HEK293 (cell line): Measurements from ENCODE around the gene HSPB6.

Experiments
- BCL11A ChIP-seq: fragments of 450-650 bp; formaldehyde crosslinking; IDR thresholded peaks from 2 replicates; pipeline ENCODE4 v1.5.1; 2016; ENCODE audit warnings: low read depth, missing biosample characterization, missing genetic modification characterization
- EGR2 ChIP-seq: fragments of 450-650 bp; formaldehyde crosslinking; IDR thresholded peaks from 2 replicates; pipeline ENCODE4 v1.5.1; 2016; ENCODE audit warnings: low read depth, missing biosample characterization, missing genetic modification characterization
- GLIS2 ChIP-seq: fragments of 450-650 bp; formaldehyde crosslinking; IDR thresholded peaks from 2 replicates; pipeline ENCODE4 v1.5.1; 2016; ENCODE audit warnings: missing biosample characterization, missing genetic modification characterization
- HOXA7 ChIP-seq: sonication (generic); formaldehyde crosslinking; IDR thresholded peaks from 2 replicates; pipeline ENCODE4 v1.8.1; 2022; ENCODE audit warnings: missing genetic modification reagents, borderline replicate concordance
- KLF16 ChIP-seq: fragments of 450-650 bp; formaldehyde crosslinking; IDR thresholded peaks from 2 replicates; pipeline ENCODE4 v1.5.1; 2017; ENCODE audit warnings: missing biosample characterization, missing genetic modification characterization
- KLF8 ChIP-seq: fragments of 450-650 bp; formaldehyde crosslinking; IDR thresholded peaks from 2 replicates; pipeline ENCODE4 v1.5.1; 2016; ENCODE audit warnings: missing biosample characterization, missing genetic modification characterization
- KLF9 ChIP-seq: fragments of 450-650 bp; formaldehyde crosslinking; IDR thresholded peaks from 2 replicates; pipeline ENCODE4 v1.5.1; 2016; ENCODE audit warnings: missing biosample characterization, missing genetic modification characterization, low read depth
- MEIS1 ChIP-seq: sonication (generic); formaldehyde crosslinking; IDR thresholded peaks from 2 replicates; pipeline ENCODE4 v1.8.1; 2022; ENCODE audit warnings: missing genetic modification reagents, mild to moderate bottlenecking, borderline replicate concordance
- PRDM1 ChIP-seq: fragments of 450-650 bp; formaldehyde crosslinking; IDR thresholded peaks from 2 replicates; pipeline ENCODE4; 2016; ENCODE audit warnings: missing biosample characterization, missing genetic modification characterization
- SP2 ChIP-seq: fragments of 450-650 bp; formaldehyde crosslinking; IDR thresholded peaks from 2 replicates; pipeline ENCODE4 v1.5.1; 2016; ENCODE audit warnings: missing biosample characterization, missing genetic modification characterization
- YY1 ChIP-seq: fragments of 450-650 bp; formaldehyde crosslinking; IDR thresholded peaks from 2 replicates; pipeline ENCODE4 v1.5.1; 2018; ENCODE audit warnings: missing biosample characterization, missing genetic modification characterization
- ZBTB17 ChIP-seq: fragments of 450-650 bp; formaldehyde crosslinking; IDR thresholded peaks from 2 replicates; pipeline ENCODE4 v1.5.1; 2016; ENCODE audit warnings: missing biosample characterization, missing genetic modification characterization
- ZBTB20 ChIP-seq: fragments of 450-650 bp; formaldehyde crosslinking; IDR thresholded peaks from 2 replicates; pipeline ENCODE4 v1.5.1; 2016; ENCODE audit warnings: missing biosample characterization, missing genetic modification characterization
- ZBTB7A ChIP-seq: fragments of 450-650 bp; formaldehyde crosslinking; IDR thresholded peaks from 2 replicates; pipeline ENCODE4 v1.5.1; 2016; ENCODE audit warnings: low read depth, missing biosample characterization, missing genetic modification characterization
- ZEB2 ChIP-seq: fragments of 450-650 bp; formaldehyde crosslinking; IDR thresholded peaks from 2 replicates; pipeline ENCODE4 v1.5.1; 2016; ENCODE audit warnings: missing biosample characterization, missing genetic modification characterization
- ZFP37 ChIP-seq: fragments of 450-650 bp; formaldehyde crosslinking; IDR thresholded peaks from 2 replicates; pipeline ENCODE4 v1.5.1; 2016; ENCODE audit warnings: missing biosample characterization, missing genetic modification characterization
- ZNF133 ChIP-seq: fragments of 450-650 bp; formaldehyde crosslinking; IDR thresholded peaks from 2 replicates; pipeline ENCODE4 v1.5.1; 2016; ENCODE audit warnings: missing biosample characterization, missing genetic modification characterization
- ZNF211 ChIP-seq: fragments of 450-650 bp; formaldehyde crosslinking; IDR thresholded peaks from 2 replicates; pipeline ENCODE4 v1.5.1; 2016; ENCODE audit warnings: low read depth, missing biosample characterization, missing genetic modification characterization
- ZNF221 ChIP-seq: fragments of 450-650 bp; formaldehyde crosslinking; IDR thresholded peaks from 2 replicates; pipeline ENCODE4 v1.5.1; 2017; ENCODE audit warnings: missing biosample characterization, missing genetic modification characterization, borderline replicate concordance
- ZNF23 ChIP-seq: fragments of 450-650 bp; formaldehyde crosslinking; IDR thresholded peaks from 2 replicates; pipeline ENCODE4 v1.5.1; 2016; ENCODE audit warnings: missing biosample characterization, missing genetic modification characterization, borderline replicate concordance
- ZNF239 ChIP-seq: fragments of 450-650 bp; formaldehyde crosslinking; IDR thresholded peaks from 2 replicates; pipeline ENCODE4 v1.5.1; 2016; ENCODE audit warnings: missing biosample characterization, missing genetic modification characterization
- ZNF335 ChIP-seq: fragments of 450-650 bp; formaldehyde crosslinking; conservative IDR thresholded peaks from 2 replicates; pipeline ENCODE4 v1.5.1; 2016; ENCODE audit warnings: missing biosample characterization, missing genetic modification characterization
- ZNF433 ChIP-seq: fragments of 450-650 bp; formaldehyde crosslinking; IDR thresholded peaks from 2 replicates; pipeline ENCODE4 v1.5.1; 2016; ENCODE audit warnings: missing biosample characterization, missing genetic modification characterization, low read depth
- ZNF544 ChIP-seq: fragments of 450-650 bp; formaldehyde crosslinking; IDR thresholded peaks from 2 replicates; pipeline ENCODE4 v1.5.0; 2017; ENCODE audit warnings: missing biosample characterization, missing genetic modification characterization
- ZNF548 ChIP-seq: fragments of 450-650 bp; formaldehyde crosslinking; IDR thresholded peaks from 2 replicates; pipeline ENCODE4 v1.5.1; 2016; ENCODE audit warnings: missing biosample characterization, missing genetic modification characterization
- ZNF660 ChIP-seq: fragments of 450-650 bp; IDR thresholded peaks from 2 replicates; pipeline ENCODE4 v1.5.1; 2018; ENCODE audit warnings: missing biosample characterization, mild to moderate bottlenecking, missing genetic modification characterization
- ZNF707 ChIP-seq: fragments of 450-650 bp; formaldehyde crosslinking; IDR thresholded peaks from 2 replicates; pipeline ENCODE4 v1.5.1; 2016; ENCODE audit warnings: missing biosample characterization, missing genetic modification characterization
- ZSCAN23 ChIP-seq: fragments of 450-650 bp; formaldehyde crosslinking; IDR thresholded peaks from 2 replicates; pipeline ENCODE4 v1.5.1; 2016; ENCODE audit warnings: missing biosample characterization, missing genetic modification characterization
- TF ChIP-seq, protein P1 (sequence below): fragments of 450-650 bp; formaldehyde crosslinking; IDR thresholded peaks from 2 replicates; pipeline ENCODE4 v1.5.1; 2016; ENCODE audit warnings: missing biosample characterization, missing genetic modification characterization
- TF ChIP-seq, protein P2 (sequence below): fragments of 450-650 bp; formaldehyde crosslinking; IDR thresholded peaks from 2 replicates; pipeline ENCODE4 v1.5.1; 2016; ENCODE audit warnings: missing biosample characterization, missing genetic modification characterization
- TF ChIP-seq, protein P3 (sequence below): fragments of 450-650 bp; formaldehyde crosslinking; IDR thresholded peaks from 2 replicates; pipeline ENCODE4 v1.5.1; 2016; ENCODE audit warnings: missing biosample characterization, missing genetic modification characterization
- TF ChIP-seq, protein P4 (sequence below): fragments of 450-650 bp; formaldehyde crosslinking; IDR thresholded peaks from 2 replicates; pipeline ENCODE4 v1.5.1; 2016; ENCODE audit warnings: missing biosample characterization, missing genetic modification characterization, low read depth
- TF ChIP-seq, protein P5 (sequence below): fragments of 450-650 bp; formaldehyde crosslinking; optimal IDR thresholded peaks from 2 replicates; pipeline ENCODE3; 2016; ENCODE audit warnings: missing biosample characterization, mild to moderate bottlenecking, missing genetic modification characterization

Gene HSPB6

DNA sequence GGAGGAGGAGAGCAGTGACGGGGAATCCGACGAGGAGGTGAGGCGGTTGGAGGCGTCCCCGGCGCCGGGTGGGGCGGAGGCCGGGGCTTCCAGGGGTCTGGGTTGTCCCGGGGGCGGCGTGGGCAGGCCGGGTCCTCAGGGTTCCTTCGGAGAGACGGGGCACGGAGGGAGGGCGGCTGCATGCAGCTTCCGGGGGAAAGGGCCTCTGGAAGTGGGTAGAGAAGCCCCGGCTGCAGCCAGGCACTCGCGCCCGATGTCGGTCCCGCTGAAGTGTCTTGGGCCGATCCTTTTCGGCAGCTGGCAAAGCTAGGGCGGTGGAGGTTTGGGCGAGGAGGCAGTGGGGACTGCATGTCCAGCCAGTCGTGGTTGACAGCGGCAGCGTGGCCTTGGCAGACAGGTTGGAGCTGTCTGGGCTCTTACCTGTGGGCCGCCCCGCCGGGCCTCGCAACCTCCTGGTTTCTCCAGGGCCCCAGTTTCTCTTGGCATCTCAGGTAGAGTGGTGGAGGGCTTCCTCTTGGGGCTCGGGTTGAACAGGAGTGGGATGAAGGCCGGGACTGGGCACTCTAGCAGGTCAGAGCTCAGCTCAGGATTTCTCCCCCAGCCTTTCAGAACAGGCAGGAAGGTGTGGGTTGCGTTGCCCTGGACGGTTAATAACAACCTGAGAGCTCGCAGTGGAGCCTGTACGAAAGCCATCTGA is 38.3 kb downstream of the HSPB6 start (continued):
- TF ChIP-seq KLF16 (peak; percentile 58; the same call in 1 of the 2 replicates), ZFP37 (tag by site-specific recombination) (peak; percentile 78), ZNF707 (tag by site-specific recombination) (no peak), ZNF23 (tag by site-specific recombination) (no peak), GLIS2 (peak; percentile 77), HOXA7 (CRISPR knock-in tag) (no peak), SP2 (tag by site-specific recombination) (peak; percentile 80), ZNF211 (tag by site-specific recombination) (no peak), ZSCAN23 (tag by site-specific recombination) (0 out of 2 replicates have a peak, but pooled peaks have one; percentile 19), BCL11A (tag by site-specific recombination) (no peak), MEIS1 (CRISPR knock-in tag) (no peak), KLF8 (tag by site-specific recombination) (peak; percentile 61), ZNF433 (no peak), ZEB2 (peak; percentile 70), ZNF239 (tag by site-specific recombination) (0 out of 2 replicates have a peak, but pooled peaks have one; percentile 23), ZNF548 (tag by site-specific recombination) (no peak), ZBTB20 (peak; percentile 98), ZNF133 (tag by site-specific recombination) (no peak), ZNF544 (tag by site-specific recombination) (no peak), ZNF335 (tag by site-specific recombination) (peak; percentile 99), YY1 (tag by site-specific recombination) (no peak), PRDM1 (tag by site-specific recombination) (no peak), ZNF221 (tag by site-specific recombination) (no peak), ZNF660 (tag by site-specific recombination) (no peak), KLF9 (tag by site-specific recombination) (peak; percentile 28; the same call in 1 of the 2 replicates), ZBTB7A (tag by site-specific recombination) (peak; percentile 61; the same call in 1 of the 2 replicates), ZBTB17 (peak; percentile 46; the same call in 1 of the 2 replicates), EGR2 (tag by site-specific recombination) (peak; percentile 93)
- TF ChIP-seq, protein P1, sequence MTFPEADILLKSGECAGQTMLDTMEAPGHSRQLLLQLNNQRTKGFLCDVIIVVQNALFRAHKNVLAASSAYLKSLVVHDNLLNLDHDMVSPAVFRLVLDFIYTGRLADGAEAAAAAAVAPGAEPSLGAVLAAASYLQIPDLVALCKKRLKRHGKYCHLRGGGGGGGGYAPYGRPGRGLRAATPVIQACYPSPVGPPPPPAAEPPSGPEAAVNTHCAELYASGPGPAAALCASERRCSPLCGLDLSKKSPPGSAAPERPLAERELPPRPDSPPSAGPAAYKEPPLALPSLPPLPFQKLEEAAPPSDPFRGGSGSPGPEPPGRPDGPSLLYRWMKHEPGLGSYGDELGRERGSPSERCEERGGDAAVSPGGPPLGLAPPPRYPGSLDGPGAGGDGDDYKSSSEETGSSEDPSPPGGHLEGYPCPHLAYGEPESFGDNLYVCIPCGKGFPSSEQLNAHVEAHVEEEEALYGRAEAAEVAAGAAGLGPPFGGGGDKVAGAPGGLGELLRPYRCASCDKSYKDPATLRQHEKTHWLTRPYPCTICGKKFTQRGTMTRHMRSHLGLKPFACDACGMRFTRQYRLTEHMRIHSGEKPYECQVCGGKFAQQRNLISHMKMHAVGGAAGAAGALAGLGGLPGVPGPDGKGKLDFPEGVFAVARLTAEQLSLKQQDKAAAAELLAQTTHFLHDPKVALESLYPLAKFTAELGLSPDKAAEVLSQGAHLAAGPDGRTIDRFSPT (tag by site-specific recombination): peak; percentile 75
- TF ChIP-seq, protein P2, sequence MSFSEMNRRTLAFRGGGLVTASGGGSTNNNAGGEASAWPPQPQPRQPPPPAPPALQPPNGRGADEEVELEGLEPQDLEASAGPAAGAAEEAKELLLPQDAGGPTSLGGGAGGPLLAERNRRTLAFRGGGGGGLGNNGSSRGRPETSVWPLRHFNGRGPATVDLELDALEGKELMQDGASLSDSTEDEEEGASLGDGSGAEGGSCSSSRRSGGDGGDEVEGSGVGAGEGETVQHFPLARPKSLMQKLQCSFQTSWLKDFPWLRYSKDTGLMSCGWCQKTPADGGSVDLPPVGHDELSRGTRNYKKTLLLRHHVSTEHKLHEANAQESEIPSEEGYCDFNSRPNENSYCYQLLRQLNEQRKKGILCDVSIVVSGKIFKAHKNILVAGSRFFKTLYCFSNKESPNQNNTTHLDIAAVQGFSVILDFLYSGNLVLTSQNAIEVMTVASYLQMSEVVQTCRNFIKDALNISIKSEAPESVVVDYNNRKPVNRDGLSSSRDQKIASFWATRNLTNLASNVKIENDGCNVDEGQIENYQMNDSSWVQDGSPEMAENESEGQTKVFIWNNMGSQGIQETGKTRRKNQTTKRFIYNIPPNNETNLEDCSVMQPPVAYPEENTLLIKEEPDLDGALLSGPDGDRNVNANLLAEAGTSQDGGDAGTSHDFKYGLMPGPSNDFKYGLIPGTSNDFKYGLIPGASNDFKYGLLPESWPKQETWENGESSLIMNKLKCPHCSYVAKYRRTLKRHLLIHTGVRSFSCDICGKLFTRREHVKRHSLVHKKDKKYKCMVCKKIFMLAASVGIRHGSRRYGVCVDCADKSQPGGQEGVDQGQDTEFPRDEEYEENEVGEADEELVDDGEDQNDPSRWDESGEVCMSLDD (tag by site-specific recombination): 0 out of 2 replicates have a peak, but pooled peaks have one; percentile 13
- TF ChIP-seq, protein P3, sequence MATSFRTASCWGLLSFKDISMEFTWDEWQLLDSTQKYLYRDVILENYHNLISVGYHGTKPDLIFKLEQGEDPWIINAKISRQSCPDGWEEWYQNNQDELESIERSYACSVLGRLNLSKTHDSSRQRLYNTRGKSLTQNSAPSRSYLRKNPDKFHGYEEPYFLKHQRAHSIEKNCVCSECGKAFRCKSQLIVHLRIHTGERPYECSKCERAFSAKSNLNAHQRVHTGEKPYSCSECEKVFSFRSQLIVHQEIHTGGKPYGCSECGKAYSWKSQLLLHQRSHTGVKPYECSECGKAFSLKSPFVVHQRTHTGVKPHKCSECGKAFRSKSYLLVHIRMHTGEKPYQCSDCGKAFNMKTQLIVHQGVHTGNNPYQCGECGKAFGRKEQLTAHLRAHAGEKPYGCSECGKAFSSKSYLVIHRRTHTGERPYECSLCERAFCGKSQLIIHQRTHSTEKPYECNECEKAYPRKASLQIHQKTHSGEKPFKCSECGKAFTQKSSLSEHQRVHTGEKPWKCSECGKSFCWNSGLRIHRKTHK: no peak
- TF ChIP-seq, protein P4, sequence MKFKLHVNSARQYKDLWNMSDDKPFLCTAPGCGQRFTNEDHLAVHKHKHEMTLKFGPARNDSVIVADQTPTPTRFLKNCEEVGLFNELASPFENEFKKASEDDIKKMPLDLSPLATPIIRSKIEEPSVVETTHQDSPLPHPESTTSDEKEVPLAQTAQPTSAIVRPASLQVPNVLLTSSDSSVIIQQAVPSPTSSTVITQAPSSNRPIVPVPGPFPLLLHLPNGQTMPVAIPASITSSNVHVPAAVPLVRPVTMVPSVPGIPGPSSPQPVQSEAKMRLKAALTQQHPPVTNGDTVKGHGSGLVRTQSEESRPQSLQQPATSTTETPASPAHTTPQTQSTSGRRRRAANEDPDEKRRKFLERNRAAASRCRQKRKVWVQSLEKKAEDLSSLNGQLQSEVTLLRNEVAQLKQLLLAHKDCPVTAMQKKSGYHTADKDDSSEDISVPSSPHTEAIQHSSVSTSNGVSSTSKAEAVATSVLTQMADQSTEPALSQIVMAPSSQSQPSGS: no peak
- TF ChIP-seq, protein P5, sequence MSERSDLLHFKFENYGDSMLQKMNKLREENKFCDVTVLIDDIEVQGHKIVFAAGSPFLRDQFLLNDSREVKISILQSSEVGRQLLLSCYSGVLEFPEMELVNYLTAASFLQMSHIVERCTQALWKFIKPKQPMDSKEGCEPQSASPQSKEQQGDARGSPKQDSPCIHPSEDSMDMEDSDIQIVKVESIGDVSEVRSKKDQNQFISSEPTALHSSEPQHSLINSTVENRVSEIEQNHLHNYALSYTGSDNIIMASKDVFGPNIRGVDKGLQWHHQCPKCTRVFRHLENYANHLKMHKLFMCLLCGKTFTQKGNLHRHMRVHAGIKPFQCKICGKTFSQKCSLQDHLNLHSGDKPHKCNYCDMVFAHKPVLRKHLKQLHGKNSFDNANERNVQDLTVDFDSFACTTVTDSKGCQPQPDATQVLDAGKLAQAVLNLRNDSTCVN (tag by site-specific recombination): peak; percentile 65
